Measurements from ENCODE around the gene ELFN1.
"Not testable (repeated sequence)": the region's sequence is repeated elsewhere in the genome, so short reads cannot be mapped to it uniquely, and the experiment has no call there.

Gene ELFN1

DNA sequence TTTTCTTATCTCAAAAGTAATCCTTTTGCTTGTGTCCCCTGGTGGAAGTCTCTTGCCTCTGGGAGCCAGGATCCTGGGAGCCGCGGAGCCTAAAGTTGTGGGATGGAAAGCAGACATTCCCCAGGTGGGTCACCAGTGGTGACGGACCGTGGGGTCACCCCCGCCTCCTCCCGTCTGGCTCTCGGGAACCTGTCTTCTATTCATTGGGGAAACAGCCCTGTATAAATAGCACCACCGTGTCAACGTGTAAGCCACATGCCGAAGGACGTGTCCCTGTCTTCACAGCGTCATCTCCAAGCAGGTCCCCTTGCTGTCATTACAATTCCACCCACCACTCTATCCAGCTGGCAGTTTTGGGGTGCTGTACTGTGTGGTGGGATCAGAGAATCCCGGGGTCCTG lies 87.5 kb downstream of the ELFN1 start:
- no peak for DNase-seq (ENCODE audit: low spot score)

DNA sequence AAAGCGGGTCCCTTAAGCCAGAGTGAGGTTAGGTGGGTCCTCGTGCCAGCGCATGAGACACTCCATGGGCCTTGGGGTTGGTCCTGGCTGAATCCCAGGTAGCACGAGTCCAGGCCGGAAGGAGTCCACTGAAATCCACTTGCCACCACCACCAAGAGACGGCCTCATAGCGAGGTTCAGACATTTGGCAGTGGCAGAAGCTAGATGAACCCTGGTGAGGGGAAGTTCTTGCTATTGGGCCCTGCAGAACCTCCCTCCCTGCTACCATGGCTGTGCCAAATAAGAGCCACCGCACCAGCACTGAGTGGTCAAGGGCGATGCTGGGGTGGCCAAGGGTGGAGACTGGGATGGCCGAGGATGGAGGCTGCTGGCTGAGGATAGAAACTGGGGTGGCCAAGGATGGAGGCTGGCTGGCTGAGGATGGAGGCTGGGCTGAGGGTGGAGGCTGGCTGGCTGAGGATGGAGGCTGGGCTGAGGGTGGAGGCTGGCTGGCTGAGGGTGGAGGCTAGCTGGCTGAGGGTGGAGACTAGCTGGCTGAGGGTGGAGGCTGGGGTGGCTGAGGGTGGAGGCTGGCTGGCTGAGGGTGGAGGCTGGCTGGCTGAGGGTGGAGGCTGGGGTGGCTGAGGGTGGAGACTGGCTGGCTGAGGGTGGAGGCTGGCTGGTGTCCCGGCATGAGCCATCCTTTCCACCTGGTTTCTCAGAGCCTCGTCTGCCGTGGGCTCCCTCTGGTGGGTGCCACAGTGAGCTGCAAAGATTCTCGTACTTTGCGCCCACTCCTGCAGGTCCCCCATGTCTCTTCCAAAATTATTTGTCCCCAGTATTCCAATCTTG lies 88.2 kb downstream of the ELFN1 start:
- DNase-seq (ENCODE audit: low spot score): no peak

DNA sequence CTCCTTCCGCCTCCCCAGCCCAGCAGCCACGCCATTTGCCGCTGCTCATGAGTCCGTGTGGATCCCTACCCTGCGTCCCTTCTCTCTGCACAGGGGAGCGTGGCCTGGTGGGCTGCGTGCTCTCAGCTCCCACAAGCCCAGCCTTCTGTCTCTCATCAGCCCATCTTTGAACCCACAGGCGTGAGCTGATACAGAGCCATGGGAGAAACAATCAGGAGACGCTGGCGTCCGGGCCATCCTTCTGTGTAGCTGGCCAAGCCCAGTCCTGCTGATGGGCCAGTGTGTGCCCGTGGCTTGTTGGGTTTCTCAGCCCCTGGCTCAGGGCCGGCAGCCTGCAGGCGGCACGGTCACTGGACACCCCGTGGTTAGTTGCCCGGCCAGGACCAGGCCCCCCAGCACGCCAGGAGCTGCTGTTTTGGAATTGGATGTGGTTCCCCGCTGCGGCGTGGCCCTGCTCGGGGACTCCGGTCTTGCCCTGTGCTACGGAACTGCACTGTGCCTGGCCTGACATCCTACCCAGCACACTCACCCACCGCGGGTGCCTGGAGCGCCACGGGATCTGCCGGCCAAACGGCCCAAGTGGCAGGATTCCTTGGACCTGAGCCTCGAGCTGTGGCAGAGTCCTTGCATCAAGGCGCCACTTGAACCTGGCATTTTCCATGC lies 88.9 kb downstream of the ELFN1 start:
- no peak for DNase-seq (ENCODE audit: low spot score)

DNA sequence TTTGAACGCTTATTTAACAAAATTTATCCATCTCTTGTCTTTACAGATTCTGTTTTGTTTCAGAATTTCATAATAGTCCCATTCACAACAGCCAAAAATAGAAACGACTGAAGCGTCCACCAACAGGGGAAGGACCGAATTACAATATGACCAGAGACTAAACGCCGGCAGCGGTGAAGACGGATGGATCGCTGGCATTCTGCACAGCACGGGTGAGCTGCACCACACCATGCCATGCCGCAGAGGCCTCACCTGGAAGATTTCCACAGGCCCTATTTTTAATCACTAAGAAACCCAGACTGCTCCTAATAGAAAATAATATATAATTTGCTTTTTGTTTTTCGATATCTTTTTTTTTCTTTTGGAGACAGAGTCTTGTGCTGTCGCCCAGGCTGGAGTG lies 91.0 kb downstream of the ELFN1 start:
- no peak for DNase-seq (ENCODE audit: low spot score)

DNA sequence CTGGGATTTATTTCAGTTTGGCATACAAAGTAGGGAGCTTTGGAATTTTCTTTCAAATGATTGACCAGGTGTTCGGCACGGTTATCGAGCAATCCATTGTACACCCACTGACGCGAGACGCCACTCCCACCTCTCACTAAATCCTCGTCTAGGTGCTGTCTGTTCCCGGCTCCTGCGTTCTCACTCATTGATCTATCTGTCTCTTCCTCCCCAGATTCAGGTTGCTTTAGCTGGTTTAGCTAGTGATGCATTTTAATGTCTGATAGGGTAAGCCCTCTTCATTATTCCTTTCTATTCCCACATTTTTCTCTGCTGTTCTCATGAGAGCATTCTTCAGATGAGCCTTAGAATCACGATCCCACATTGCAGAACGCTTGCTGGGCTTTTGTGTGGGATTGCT lies 91.7 kb downstream of the ELFN1 start:
- DNase-seq (ENCODE audit: low spot score): no peak

DNA sequence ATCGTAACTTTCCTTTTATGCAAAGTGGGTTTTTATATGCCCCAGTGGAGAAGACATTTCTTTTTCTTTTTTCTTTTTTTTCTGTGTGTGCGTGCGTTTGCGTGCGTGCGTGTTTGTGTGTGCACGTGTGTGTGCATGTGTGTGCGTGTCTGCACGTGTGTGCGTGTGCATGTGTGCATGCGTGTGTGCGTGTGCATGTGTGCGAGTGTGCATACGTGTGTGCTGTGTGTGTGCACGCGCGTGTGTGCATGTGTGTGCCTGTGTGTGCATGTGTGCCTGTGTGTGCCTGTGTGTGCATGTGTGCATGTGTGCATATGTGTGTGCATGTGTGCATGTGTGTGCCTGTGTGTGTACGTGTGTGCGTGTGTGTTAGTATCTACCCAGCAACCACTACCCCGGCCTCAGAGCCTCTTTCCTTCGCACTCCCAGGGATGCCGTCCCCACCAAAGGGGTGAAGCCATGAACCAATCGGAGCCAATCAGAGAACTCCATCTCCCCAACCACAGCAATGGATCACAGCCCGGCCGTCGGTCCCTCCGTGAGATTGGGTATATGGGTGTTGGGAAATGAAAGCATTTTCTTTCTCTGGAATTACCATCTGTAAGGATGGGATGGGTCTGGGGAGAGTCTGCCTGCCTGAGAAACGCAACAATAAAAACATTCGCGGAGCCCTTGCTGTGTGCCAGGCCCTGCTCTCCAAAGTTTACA lies 92.3 kb downstream of the ELFN1 start:
- no peak for DNase-seq (ENCODE audit: low spot score)

DNA sequence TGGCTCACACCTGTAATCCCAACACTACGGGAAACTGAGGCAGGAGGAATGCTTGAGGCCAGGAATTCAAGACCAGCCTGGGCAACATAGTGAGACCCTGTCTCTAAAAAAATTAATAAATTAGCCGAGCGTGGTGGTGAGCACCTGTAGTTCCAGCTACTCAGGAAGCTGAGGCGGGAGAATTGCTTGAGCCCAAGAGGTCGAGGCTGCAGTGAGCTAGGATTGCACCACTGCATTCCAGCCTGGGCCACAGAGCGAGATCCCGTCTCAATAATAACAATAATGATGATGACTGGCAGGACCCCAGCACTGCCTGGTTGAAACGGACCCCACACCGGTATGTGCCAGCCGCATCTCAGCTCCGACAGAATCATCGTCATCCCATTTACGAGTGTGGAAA lies 93.0 kb downstream of the ELFN1 start:
- DNase-seq (ENCODE audit: low spot score): no peak

DNA sequence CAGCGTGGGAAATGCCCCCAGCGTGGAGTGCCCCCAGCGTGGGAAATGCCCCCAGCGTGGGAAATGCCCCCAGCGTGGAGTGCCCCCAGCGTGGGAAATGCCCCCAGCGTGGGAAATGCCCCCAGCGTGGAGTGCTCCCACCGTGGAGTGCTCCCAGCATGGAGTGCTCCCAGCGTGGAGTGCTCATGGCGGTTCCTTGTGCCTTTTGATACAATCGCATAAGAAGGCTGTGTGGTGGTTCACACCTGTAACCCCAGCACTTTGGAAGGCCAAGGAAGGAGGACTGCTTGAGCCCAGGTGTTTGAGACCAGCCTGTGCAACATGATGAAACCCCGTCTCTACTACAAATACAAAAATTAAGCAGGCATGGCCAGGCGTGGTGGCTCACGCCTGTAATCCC lies 93.8 kb downstream of the ELFN1 start:
- DNase-seq (ENCODE audit: low spot score): not testable (repeated sequence)

DNA sequence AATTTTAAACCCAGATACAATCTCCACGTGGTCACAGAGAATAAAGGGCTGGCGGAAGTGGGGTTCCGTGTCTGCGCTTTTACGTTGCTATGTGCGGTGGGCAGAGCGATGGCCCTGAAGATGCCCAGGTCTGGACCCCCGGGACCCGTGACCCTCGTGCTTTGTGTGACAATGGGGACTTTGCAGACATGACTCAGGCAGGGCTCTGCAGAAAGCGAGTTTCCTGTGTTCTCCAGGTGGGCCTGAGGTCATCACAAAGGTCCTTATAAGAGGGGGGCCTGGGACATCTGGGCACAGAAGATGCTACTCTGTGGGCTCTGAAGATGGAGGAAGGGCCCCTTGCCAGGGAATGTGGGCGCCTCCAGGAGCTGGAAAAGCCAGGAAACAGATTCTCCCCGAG lies 95.3 kb downstream of the ELFN1 start:
- no peak for DNase-seq (ENCODE audit: low spot score)

DNA sequence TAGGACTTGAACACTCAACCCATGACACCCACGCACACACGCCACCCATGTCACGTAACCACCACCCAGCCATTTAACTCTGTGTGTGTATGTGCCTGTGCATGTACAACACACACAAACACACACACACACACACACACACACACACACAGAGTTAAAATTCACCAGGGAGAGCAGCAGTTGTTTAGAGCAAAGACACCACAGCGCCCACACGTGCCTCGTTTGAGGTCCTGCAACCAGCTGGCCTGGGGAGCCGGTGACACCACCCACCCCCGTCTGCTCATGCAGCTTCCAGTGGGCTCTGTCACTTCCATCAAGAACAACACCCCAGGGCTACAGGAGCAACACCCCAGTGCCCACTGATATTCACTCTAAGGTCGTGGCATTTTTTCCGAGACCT lies 97.4 kb downstream of the ELFN1 start:
- no peak for DNase-seq (ENCODE audit: low spot score)

DNA sequence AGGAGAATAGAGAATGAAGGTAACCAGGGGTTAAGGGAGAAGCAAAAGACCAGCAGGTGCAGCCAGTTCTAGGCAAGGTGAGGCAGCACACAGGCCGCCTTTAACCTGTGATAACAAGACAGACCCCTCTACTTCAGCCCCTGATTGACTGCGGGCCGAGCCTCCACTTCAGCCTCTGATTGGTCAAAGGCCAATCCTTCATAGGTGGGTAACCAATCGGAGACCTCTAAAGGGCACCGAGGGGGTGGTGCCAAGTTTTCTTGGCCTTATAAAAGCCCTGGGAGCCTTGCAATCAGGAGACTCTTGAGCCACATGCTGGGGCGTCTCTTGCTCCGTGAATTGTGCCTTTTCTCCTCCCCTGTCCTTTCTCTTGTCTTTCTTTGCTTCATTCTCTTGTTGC lies 98.8 kb downstream of the ELFN1 start:
- no peak for DNase-seq (ENCODE audit: low spot score)

DNA sequence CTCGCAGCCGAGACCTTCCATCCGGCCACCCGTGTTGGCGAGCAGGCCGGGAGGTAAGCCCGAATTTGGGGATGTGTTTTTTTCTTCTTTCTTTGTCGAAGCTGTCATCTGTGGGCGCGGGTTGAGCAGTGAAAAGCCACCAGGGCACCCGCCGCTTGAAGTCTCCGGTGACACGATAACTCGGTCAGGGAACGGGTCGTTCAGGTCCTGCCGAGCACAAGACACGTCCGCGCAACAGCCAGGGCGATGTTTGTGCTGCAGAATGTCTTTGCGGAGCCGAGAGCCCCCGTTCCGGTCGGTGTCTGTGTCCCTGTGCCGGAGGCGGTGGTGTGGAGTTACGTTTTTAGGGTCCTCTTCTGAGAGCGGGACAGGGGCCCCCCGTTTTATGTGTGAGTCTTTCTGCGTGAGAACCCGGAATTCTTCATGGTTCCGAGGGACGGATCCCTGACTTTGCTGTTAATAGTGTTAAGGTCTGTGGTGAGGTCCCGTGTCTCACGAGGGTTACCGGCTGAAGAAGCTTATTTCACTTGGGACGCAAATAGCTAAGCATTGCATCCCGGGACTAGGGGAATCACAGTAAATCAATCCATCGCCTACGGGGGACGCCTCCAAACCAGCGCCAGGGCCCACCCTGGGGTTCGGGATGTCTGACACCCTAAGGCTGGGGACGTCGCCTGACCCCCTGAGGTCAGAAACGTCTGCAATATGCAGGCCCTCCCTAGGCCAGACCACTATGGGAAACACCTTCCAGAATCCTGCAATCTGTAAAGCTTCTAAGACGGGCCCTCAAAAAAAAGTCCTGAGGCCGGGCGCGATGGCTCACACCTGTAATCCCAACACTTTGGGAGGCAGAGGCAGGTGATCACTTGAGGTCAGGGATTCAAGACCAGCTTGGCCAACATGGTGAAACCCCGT lies 99.5 kb downstream of the ELFN1 start:
- DNase-seq (ENCODE audit: low spot score): no peak

DNA sequence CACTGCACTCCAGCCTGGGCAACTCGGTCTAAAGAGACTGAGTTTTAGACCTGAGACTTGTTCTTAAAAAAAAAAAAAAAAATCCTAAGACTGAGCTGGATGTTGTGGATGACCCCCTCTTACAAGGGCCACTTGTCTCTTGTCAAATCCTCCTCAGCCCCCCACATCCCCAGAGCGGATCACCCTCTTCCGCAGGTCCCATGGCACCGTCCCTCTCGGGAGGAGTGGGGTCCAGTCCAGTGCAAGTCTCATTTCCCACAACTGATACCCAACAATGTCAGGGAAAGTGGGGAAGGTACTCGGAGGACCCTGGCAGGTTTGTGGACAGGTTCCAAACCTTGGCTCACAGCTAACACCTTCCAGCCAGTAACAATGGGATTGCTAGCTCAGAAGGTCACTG lies 100.3 kb downstream of the ELFN1 start:
- DNase-seq (ENCODE audit: low spot score): no peak

DNA sequence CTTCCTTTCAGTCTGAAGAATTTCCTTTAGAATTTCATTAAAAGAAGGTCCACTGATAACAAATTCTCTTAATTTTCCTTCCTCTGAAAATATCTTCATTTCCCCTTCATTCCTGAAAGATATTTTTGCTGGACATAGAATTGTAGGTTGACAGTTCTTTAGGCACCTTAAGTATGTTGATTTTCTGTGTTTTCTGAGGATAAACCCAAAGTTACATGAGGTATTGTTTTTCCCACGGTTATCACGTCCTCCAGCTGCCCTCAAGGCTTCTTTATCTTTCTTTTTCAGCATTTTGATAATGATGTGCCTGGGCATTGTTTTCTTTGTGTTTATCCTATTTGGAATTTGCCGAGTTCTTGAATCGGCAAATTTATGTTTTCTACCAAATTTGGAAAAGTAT lies 105.3 kb downstream of the ELFN1 start:
- DNase-seq (ENCODE audit: low spot score): no peak

DNA sequence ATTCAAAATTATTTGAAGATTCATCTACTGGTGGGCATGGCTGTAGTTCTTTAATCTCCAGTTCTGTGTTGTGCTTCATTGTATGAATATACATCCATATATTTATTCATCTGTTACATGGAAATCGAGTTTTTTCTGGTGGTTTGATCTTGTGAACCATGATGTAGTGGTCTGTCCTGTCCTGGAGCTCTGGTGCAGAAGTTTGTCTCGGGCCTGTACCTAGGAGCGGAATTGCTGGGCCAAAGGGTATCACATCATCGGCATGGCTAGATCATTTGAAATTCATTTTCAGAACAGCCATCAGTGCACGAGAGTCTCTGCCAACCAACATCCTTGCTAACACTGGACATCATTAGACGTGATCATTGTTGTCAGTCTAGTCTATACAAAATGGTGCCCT lies 107.0 kb downstream of the ELFN1 start:
- no peak for DNase-seq (ENCODE audit: low spot score)

DNA sequence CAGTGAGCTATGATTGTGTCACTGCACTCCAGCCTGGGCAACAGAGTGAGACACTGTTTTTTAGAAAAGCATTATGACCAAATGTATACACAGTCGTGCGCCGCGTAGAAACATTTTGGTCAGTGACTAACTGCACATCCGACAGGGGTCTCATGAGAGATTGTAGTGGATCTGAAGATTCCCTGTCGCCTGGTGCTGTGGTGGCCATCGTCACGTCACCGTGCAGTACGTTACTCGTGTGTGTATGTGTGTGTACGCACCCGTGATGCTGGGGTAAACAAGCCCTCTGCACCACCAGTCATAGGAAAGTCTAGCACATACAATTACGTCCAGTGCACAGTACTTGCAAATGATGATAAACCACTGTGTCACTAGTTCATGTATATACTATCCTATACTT lies 109.4 kb downstream of the ELFN1 start:
- DNase-seq (ENCODE audit: low spot score): no peak

DNA sequence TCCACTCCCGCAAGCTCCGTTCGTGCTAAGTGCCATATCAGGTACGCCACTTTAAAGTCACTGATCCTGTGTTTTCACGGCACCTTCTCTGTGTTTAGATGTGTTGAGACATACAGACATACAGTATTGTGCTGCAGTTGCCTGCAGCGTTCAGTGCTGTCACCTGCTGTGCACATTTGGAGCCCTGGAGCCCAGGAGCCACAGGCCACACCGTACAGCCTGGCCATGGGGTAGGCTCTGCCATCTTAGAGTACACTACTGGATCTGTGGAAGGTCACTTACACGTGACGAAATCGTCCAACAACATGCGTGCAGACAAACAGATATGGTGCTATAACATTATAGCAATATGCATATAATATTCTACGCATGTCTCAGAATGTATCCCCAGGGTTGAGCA lies 111.3 kb downstream of the ELFN1 start:
- DNase-seq (ENCODE audit: low spot score): no peak

DNA sequence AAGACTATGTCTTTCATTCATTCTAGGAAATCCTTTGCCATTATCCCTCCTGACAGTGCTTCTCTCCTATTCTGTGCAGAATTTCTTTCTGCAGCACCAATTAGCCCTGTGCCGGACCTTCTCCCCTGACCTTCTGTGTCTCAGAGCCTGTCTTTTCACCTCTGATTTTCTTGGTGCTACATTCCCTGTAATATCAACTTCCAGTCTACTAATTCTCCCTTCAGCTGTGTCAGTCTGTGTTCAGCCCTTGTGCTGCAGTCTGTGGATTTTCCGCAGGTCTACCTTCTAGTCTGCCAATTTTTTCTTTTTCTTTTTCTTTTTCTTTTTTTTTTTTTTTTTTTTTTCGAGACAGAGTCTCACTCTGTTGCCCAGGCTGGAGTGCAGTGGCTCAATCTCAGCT lies 115.8 kb downstream of the ELFN1 start:
- no peak for DNase-seq (ENCODE audit: low spot score)

DNA sequence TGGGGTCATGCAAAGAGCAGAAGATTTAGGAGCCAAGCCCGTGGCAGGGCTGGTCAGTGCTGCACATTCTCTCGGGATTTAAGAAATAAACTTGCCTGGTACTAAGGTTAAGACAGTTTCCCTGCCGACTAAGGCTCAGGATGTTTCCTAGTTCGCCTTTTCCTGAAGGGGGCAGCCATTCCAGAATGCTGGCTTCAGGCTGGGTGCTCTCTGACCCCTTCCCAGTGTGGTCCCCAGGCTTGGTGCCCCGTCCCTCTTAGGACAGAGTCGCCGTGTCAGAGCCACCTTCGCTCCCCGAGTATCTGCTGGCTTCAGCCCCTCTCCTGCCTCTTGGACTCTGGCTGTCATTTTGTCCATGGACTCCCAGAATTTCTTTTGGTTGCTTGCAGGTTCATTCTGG lies 117.2 kb downstream of the ELFN1 start:
- DNase-seq (ENCODE audit: low spot score): no peak

DNA sequence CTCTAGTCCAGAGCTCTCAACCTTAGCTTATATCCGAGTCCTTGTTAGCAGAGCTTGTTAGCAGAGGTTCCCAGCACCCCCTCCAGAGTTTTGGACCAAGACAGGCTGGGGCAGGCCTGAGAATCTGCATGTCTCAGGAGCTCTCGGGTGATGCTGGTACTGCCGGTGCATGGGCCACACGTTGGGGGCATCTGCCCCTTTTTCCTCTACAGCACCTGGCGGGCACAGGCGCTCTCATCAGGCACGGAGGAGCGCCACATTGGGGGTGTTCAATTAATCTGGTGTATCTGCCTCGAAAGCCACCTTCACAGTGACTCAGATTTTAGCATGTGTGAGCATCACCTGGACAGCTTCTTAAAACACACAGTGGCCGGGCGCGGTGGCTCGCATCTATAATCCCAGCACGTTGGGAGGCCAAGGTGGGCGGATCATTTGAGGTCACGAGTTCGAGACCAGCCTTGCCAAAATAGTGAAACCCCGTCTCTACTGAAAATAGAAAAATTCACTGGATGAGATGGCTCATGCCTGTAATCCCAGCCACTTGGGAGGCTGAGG lies 117.7 kb downstream of the ELFN1 start:
- no peak for DNase-seq (ENCODE audit: low spot score)

DNA sequence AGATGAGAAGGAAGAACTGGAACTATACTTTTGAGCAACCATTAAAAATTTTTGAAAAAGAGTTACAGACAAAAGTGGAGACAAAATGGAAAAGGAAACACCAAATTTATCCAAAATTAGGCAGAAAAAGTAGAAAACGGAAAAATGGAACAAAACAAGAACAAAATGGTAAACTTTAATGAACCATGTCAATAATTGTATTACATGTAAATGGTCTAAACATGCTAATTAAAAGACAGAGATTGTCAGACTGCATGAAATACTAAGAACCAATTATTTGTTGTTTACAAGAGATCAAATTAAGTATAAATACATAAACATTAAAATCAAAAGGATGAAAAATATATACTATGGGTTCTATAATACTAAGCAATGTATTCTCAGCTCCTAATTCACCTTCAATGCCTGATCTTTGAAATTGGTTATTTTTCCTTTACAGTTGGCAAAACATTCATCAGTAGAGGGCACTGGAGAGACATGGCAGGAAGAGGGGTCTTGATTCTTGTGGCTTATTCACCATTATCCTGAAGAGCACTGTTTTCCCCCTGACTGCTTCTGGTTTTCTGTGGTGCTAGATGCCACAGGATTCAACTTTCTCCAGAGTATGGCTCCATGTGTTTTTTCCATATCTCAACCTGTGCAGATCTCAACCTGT lies 124.9 kb downstream of the ELFN1 start:
- DNase-seq (ENCODE audit: low spot score): no peak
